Measurements from ENCODE around the gene NLRC5. TPM values are rescaled to one million over a fixed set of nuclear protein-coding genes. Genes with fewer than 3 reads are reported as not detected.

NLRC5 gene
- total and polyA plus RNA-seq, 9 of the 15 experiments (the other 6 are each of a cell fraction or from before 2014, with no cell fraction given) = 0.59 to 0.71 TPM; not detected in 7

- no peak for TF ChIP-seq ZNF318 (IDR thresholded peaks at IDR 0.05; ENCODE audit: borderline replicate concordance in 1 of 2, low read depth in 1 of 2)
- no peak for TF ChIP-seq POLR2AphosphoS2 (IDR thresholded peaks at IDR 0.05; ENCODE audit: low read length)
- peak; percentile 23 for TF ChIP-seq PHF20 (IDR thresholded peaks at IDR 0.05; ENCODE audit: partially characterized antibody)
- TF ChIP-seq ZNF282 (CRISPR knock-in tag; IDR thresholded peaks at IDR 0.05) = 0 out of 2 replicates have a peak, but pooled peaks have one; percentile 24
- TF ChIP-seq TCF7 (IDR thresholded peaks at IDR 0.05; ENCODE audit: borderline replicate concordance) = no peak
- TF ChIP-seq CTCF (IDR thresholded peaks at IDR 0.05 in 2 of 3, conservative IDR thresholded peaks at IDR 0.05 in 1 of 3; ENCODE audit: insufficient read depth in 2 of 3, low read depth in 1 of 3, low read length in 3 of 3) = peak in 2 of 3 experiments; percentile 17 to 38; a peak in 1 of 6 replicates
- no peak for TF ChIP-seq SRF (CRISPR knock-in tag; IDR thresholded peaks at IDR 0.05)
- no peak for TF ChIP-seq RBM14 (IDR thresholded peaks at IDR 0.05; ENCODE audit: borderline replicate concordance, insufficient read depth, low read depth, low read length)
- TF ChIP-seq RBFOX2 (IDR thresholded peaks at IDR 0.05; ENCODE audit: low read depth, low read length) = peak; percentile 66
- TF ChIP-seq ZNF175 (CRISPR knock-in tag; IDR thresholded peaks at IDR 0.05; ENCODE audit: low read depth) = no peak
- no peak for TF ChIP-seq MTA2 (IDR thresholded peaks at IDR 0.05; ENCODE audit: low read depth)
- TF ChIP-seq, protein P1, sequence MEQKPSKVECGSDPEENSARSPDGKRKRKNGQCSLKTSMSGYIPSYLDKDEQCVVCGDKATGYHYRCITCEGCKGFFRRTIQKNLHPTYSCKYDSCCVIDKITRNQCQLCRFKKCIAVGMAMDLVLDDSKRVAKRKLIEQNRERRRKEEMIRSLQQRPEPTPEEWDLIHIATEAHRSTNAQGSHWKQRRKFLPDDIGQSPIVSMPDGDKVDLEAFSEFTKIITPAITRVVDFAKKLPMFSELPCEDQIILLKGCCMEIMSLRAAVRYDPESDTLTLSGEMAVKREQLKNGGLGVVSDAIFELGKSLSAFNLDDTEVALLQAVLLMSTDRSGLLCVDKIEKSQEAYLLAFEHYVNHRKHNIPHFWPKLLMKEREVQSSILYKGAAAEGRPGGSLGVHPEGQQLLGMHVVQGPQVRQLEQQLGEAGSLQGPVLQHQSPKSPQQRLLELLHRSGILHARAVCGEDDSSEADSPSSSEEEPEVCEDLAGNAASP (IDR thresholded peaks at IDR 0.05) = no peak
- no peak for TF ChIP-seq LCOR (CRISPR knock-in tag; IDR thresholded peaks at IDR 0.05)
- peak; percentile 44 for TF ChIP-seq CCNT2 (IDR thresholded peaks at IDR 0.05; ENCODE audit: borderline replicate concordance, extremely low read depth, insufficient read length, low read depth, low read length)
These were observed 102.8 kb downstream of the NLRC5 start, which contains the start of gene CPNE2 (continued) for GRCh38 chr16:57091975-57092785.
